H1 (cell line): ENCODE data around the gene BAZ2B. TPM values are rescaled to one million over a fixed set of nuclear protein-coding genes. Genes with fewer than 3 reads are reported as not detected.

Source experiments
- CTCF ChIA-PET: fragments of 300-600 bp; sonication (Branson Sonifier 250); formaldehyde crosslinking; loops from one replicate; lab custom pipeline; 2021; ENCODE audit not compliant: partially characterized antibody; lab: Charles Lee
- POLR2A ChIA-PET: fragments of 300-600 bp; sonication (Branson Sonifier 250); formaldehyde crosslinking; loops from one replicate; lab custom pipeline; 2021; ENCODE audit warnings: inconsistent platforms; ENCODE audit not compliant: partially characterized antibody; lab: Charles Lee
- DNase-seq, 2 experiments: peaks; one replicate each; pipeline versions ENCODE4 v3.0.0 to v3.0.0-alpha.2; 2010 to 2022; ENCODE audit warnings: low spot score in 2 of 2, low read depth in 1 of 2, mixed read lengths in 1 of 2
- FAIRE-seq: peaks from 2 replicates; lab custom pipeline; 2011; peaks lifted over from hg19 to GRCh38; lab: Jason Lieb, UNC
- H2AFZ ChIP-seq: 2 replicates; pipeline ENCODE4 v1.8.1; 2012; ENCODE audit warnings: low read length, inconsistent platforms
- H2AK5ac ChIP-seq: 2 replicates; pipeline ENCODE4 v1.6.1; 2013; ENCODE audit warnings: low read depth, low read length
- H2BK120ac ChIP-seq: replicated peaks from 2 replicates; pipeline ENCODE3; 2013; ENCODE audit warnings: low read depth, low read length, inconsistent platforms
- H2BK12ac ChIP-seq: 2 replicates; pipeline ENCODE4 v1.6.1; 2013; ENCODE audit warnings: low read depth, low read length
- H2BK15ac ChIP-seq: 2 replicates; pipeline ENCODE4 v1.6.1; 2013; ENCODE audit warnings: low read length
- H2BK20ac ChIP-seq: 2 replicates; pipeline ENCODE4 v1.6.1; 2013; ENCODE audit warnings: low read length
- H2BK5ac ChIP-seq: 2 replicates; pipeline ENCODE4 v1.6.1; 2013; ENCODE audit warnings: low read depth, low read length
- H3K14ac ChIP-seq: 2 replicates; pipeline ENCODE4 v1.6.1; 2013; ENCODE audit warnings: inconsistent platforms; ENCODE audit not compliant: insufficient read length
- H3K18ac ChIP-seq: 2 replicates; pipeline ENCODE4 v1.6.1; 2013; ENCODE audit warnings: low read length; ENCODE audit errors: extremely low read depth
- H3K23ac ChIP-seq: 2 replicates; pipeline ENCODE4 v1.6.1; 2013; ENCODE audit warnings: inconsistent platforms; ENCODE audit not compliant: insufficient read length
- H3K23me2 ChIP-seq: 2 replicates; pipeline ENCODE4 v1.6.1; 2013; ENCODE audit warnings: low read depth, low read length
- H3K27ac ChIP-seq: 2 replicates; pipeline ENCODE4 v1.6.1; 2011; ENCODE audit warnings: low read depth, low read length, inconsistent platforms
- H3K27me3 ChIP-seq, 4 experiments: replicated peaks in 1 of 4; 1 replicate in 1 of 4; 2 replicates in 3 of 4; pipeline versions ENCODE4 v1.6.1 to v1.8.1; 2011 to 2013; ENCODE audit warnings: low read length in 3 of 4, mild to moderate bottlenecking in 3 of 4, inconsistent platforms in 2 of 4, mixed read lengths in 2 of 4, moderate library complexity in 1 of 4; ENCODE audit not compliant: control insufficient read depth in 3 of 4, insufficient read depth in 3 of 4; ENCODE audit errors: extremely low read depth in 1 of 4
- H3K36me3 ChIP-seq, 4 experiments: 2 replicates each; pipeline versions ENCODE4 v1.6.1 to v1.8.1; 2011 to 2013; ENCODE audit warnings: mild to moderate bottlenecking in 4 of 4, low read length in 3 of 4, moderate library complexity in 2 of 4, control low read depth in 1 of 4, inconsistent platforms in 1 of 4; ENCODE audit not compliant: insufficient read depth in 4 of 4, control insufficient read depth in 2 of 4
- H3K4ac ChIP-seq: replicated peaks from 2 replicates; pipeline ENCODE3; 2013; ENCODE audit warnings: low read length, low read depth, mixed read lengths, inconsistent platforms; ENCODE audit not compliant: insufficient read length
- H3K4me1 ChIP-seq, 4 experiments: replicated peaks in 1 of 4; 1 replicate in 1 of 4; 2 replicates in 3 of 4; pipeline versions ENCODE4 v1.6.1 to v1.8.1; 2011 to 2013; ENCODE audit warnings: low read length in 3 of 4, inconsistent platforms in 2 of 4, mixed read lengths in 1 of 4; ENCODE audit not compliant: insufficient read depth in 4 of 4, control insufficient read depth in 3 of 4
- H3K4me2 ChIP-seq, 2 experiments: 2 replicates each; pipeline versions ENCODE4 v1.6.1 to v1.8.1; 2011 to 2013; ENCODE audit warnings: low read depth in 2 of 2, low read length in 2 of 2, control low read depth in 1 of 2, inconsistent platforms in 1 of 2, mild to moderate bottlenecking in 1 of 2; ENCODE audit not compliant: insufficient read depth in 1 of 2
- H3K4me3 ChIP-seq, 4 experiments: fragments of 200-600, 300-600 bp in 1 of 4; sonication (generic), shearing (Covaris generic), sonication (Bioruptor Twin) in 1 of 4; 2 replicates each; pipeline versions ENCODE4 v1.5.1 to v1.8.1; 2011 to 2016; ENCODE audit warnings: low read length in 4 of 4, low read depth in 3 of 4, control low read depth in 2 of 4, inconsistent platforms in 2 of 4, mild to moderate bottlenecking in 2 of 4, mixed read lengths in 1 of 4, moderate library complexity in 1 of 4; ENCODE audit not compliant: insufficient read depth in 2 of 4; ENCODE audit errors: extremely low read depth in 1 of 4
- H3K56ac ChIP-seq: replicated peaks from 2 replicates; pipeline ENCODE3; 2013; ENCODE audit warnings: low read depth, mild to moderate bottlenecking, mixed read lengths, low read length, inconsistent platforms; ENCODE audit not compliant: insufficient read length
- H3K79me1 ChIP-seq: 2 replicates; pipeline ENCODE4 v1.6.1; 2013; ENCODE audit warnings: low read depth, low read length, control low read depth
- H3K79me2 ChIP-seq, 2 experiments: 2 replicates each; pipeline versions ENCODE4 v1.6.1 to v1.8.1; 2012 to 2013; ENCODE audit warnings: low read length in 2 of 2, mild to moderate bottlenecking in 2 of 2, inconsistent platforms in 1 of 2; ENCODE audit not compliant: insufficient read depth in 2 of 2, control insufficient read depth in 1 of 2
- H3K9ac ChIP-seq, 4 experiments: replicated peaks in 1 of 4; 1 replicate in 1 of 4; 2 replicates in 3 of 4; pipeline versions ENCODE4 v1.6.1 to v1.8.1; 2011 to 2013; ENCODE audit warnings: low read depth in 3 of 4, low read length in 3 of 4, control low read depth in 2 of 4, mild to moderate bottlenecking in 2 of 4, moderate library complexity in 2 of 4, inconsistent platforms in 1 of 4; ENCODE audit errors: extremely low read depth in 1 of 4
- H3K9me3 ChIP-seq, 2 experiments: 2 replicates each; pipeline versions ENCODE4 v1.6.1 to v1.8.1; 2012 to 2013; ENCODE audit warnings: mild to moderate bottlenecking in 2 of 2, moderate library complexity in 2 of 2, control low read depth in 1 of 2, inconsistent platforms in 1 of 2, low read depth in 1 of 2, low read length in 1 of 2, mixed read lengths in 1 of 2; ENCODE audit not compliant: insufficient read depth in 2 of 2
- H4K20me1 ChIP-seq, 2 experiments: replicated peaks in 1 of 2; 2 replicates each; pipeline versions ENCODE3 to v1.8.1; 2011 to 2013; ENCODE audit warnings: inconsistent platforms in 2 of 2, low read length in 2 of 2, mild to moderate bottlenecking in 1 of 2; ENCODE audit not compliant: insufficient read depth in 2 of 2, control insufficient read depth in 1 of 2
- H4K5ac ChIP-seq: 2 replicates; pipeline ENCODE4 v1.6.1; 2013; ENCODE audit warnings: low read length, low read depth, mixed read lengths, inconsistent platforms; ENCODE audit not compliant: insufficient read length
- H4K8ac ChIP-seq: 2 replicates; pipeline ENCODE4 v1.8.0; 2013; ENCODE audit warnings: mild to moderate bottlenecking, moderate library complexity, low read length, inconsistent platforms; ENCODE audit not compliant: insufficient read depth; ENCODE audit errors: extremely low read depth
- H4K91ac ChIP-seq: replicated peaks from 2 replicates; pipeline ENCODE3; 2013; ENCODE audit warnings: low read length, mixed read lengths, inconsistent platforms; ENCODE audit not compliant: insufficient read length
- CBX5 ChIP-seq: fragments of 300-800, 300-1000 bp; sonication (generic); IDR thresholded peaks from 2 replicates; pipeline ENCODE4 v1.7.1; 2016; ENCODE audit warnings: antibody characterized with exemption, low read length, low read depth
- CHD1 ChIP-seq: IDR thresholded peaks from 2 replicates; pipeline ENCODE4 v1.6.1; 2012; ENCODE audit warnings: low read depth, low read length, improper control_type of control experiment
- GABPA ChIP-seq: IDR thresholded peaks from 2 replicates; pipeline ENCODE4 v1.6.1; 2011; ENCODE audit warnings: mild to moderate bottlenecking, low read length, moderate library complexity, borderline replicate concordance; ENCODE audit not compliant: insufficient read depth
- JUND ChIP-seq: IDR thresholded peaks from 2 replicates; pipeline ENCODE4 v1.6.1; 2011; ENCODE audit warnings: mild to moderate bottlenecking, improper control_type of control experiment, low read length
- MAFK ChIP-seq: IDR thresholded peaks from 2 replicates; pipeline ENCODE4 v1.6.1; 2012; ENCODE audit warnings: low read depth, mild to moderate bottlenecking, improper control_type of control experiment, low read length
- POLR2A ChIP-seq, 2 experiments: IDR thresholded peaks; 1 replicate in 1 of 2; 2 replicates in 1 of 2; pipeline ENCODE4 v1.6.1; 2011; ENCODE audit warnings: low read depth in 2 of 2, low read length in 2 of 2, mild to moderate bottlenecking in 2 of 2; ENCODE audit errors: control extremely low read depth in 1 of 2
- RFX5 ChIP-seq: IDR thresholded peaks from 2 replicates; pipeline ENCODE4 v1.6.1; 2011; ENCODE audit warnings: low read depth, low read length, improper control_type of control experiment, borderline replicate concordance
- SIN3A ChIP-seq, 2 experiments: IDR thresholded peaks in 1 of 2; conservative IDR thresholded peaks in 1 of 2; 2 replicates each; pipeline ENCODE4 v1.6.1; 2011 to 2012; ENCODE audit warnings: low read length in 2 of 2, improper control_type of control experiment in 1 of 2, low read depth in 1 of 2, mild to moderate bottlenecking in 1 of 2
- SP1 ChIP-seq: IDR thresholded peaks from 2 replicates; pipeline ENCODE4 v1.6.1; 2011; ENCODE audit warnings: low read depth, low read length
- SRF ChIP-seq: IDR thresholded peaks from 2 replicates; pipeline ENCODE4 v1.6.1; 2011; ENCODE audit warnings: mild to moderate bottlenecking, low read depth, low read length, moderate library complexity
- TAF1 ChIP-seq: IDR thresholded peaks from 2 replicates; pipeline ENCODE4 v1.6.1; 2011; ENCODE audit warnings: mild to moderate bottlenecking, low read depth, low read length
- TEAD4 ChIP-seq: IDR thresholded peaks from 2 replicates; pipeline ENCODE4 v1.6.1; 2012; ENCODE audit warnings: low read depth, low read length, inconsistent platforms, mixed read lengths
- ZNF274 ChIP-seq: IDR thresholded peaks from 2 replicates; pipeline ENCODE4 v1.7.0; 2012; ENCODE audit warnings: low read length, borderline replicate concordance; ENCODE audit errors: extremely low read depth
- WGBS, 2 experiments: shearing (Covaris generic) in 1 of 2; methylation state at CpG; one replicate each; pipeline versions ENCODE4 v1.1.6 to v1.1.7; 2013 to 2015; ENCODE audit warnings: low lambda C conversion rate in 2 of 2, mixed read lengths in 2 of 2, inconsistent platforms in 1 of 2, low coverage in 1 of 2, missing lambda C conversion rate in 1 of 2; ENCODE audit not compliant: insufficient replicate concordance in 2 of 2, insufficient coverage in 1 of 2, insufficient read length in 1 of 2; ENCODE audit errors: extremely low coverage in 1 of 2, missing lambda C conversion rate in 1 of 2; 5-methylcytosine and 5-hydroxymethylcytosine counted together
- polyA plus RNA-seq, 7 experiments: library from polyadenylated mRNA; depleted of rRNA in 3 of 7; stranded (reverse) in 5 of 7; unstranded in 2 of 7; fragments of >200 nt in 5 of 7; fragments of 200-250 nt in 2 of 7; gene quantifications; 1 replicate in 5 of 7; 2 replicates in 1 of 7; 4 replicates in 1 of 7; pipeline versions ENCODE4 v1.2.1 to v1.2.3, GENCODE V29; 2011 to 2013; ENCODE audit warnings: missing spikeins in 2 of 7, mixed read lengths in 2 of 7
- total RNA-seq: library from RNA; stranded (reverse); fragmentation: NEBNext Ultra II Directional; extraction: Animal tissue kit (Norgen Biotek cat#: 25700); gene quantifications from 2 replicates; pipeline ENCODE4 v1.2.1, GENCODE V29; 2021
- TF ChIP-seq, protein P1 (sequence below): IDR thresholded peaks from 2 replicates; pipeline ENCODE4 v1.6.1; 2012; ENCODE audit warnings: inconsistent platforms

BAZ2B gene
- total and polyA plus RNA-seq, 2 of the 8 experiments (the other 6 are each of a cell fraction or from before 2014, with no cell fraction given): 15.2 to 46.3 TPM

DNA sequence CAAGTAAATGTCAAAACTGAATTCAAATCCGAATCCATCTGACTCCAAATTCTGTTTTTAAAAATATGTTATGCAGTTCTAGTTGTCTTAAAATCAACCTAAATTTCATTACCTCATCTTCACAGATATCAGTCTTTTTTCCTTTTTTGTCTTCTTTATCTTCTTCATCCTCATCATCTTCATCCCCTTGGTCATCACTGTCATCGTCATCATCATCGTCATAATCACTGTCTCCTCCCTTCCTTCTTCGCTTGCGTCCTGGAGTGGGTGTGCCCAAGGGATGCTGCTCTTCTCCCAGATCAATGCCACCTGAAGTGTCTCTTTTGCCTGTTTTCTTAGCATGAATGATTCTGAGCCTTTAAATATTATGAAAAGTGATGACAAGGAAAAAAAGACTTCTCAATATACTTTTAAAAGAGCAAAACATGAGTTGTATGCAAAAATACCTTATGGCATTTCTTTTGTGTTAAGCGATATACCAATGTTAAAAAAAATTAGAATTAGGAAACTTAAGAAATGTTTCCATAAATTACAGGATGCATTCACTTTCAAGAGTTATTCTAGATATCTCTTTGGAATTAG lies 233.8 kb downstream of the BAZ2B start:
- Histone ChIP-seq H3K14ac (no peak overlapping the region), H3K56ac (no peak overlapping the region), H3K4ac (no peak overlapping the region), H3K4me2 (no peak overlapping the region), H3K23me2 (no peaks in the 10 kb centered on the region), H3K9ac (no peak overlapping the region), H4K5ac (no peak overlapping the region), H4K91ac (peak overlapping the region; percentile 11), H3K9me3 (no peaks in the 10 kb centered on the region), H3K4me3 (no peak overlapping the region), H2BK5ac (no peak overlapping the region), H2BK20ac (no peak overlapping the region), H3K4me1 (no peaks in the 10 kb centered on the region), H3K27ac (no peak overlapping the region), H2BK15ac (no peak overlapping the region), H4K20me1 (no peaks in the 10 kb centered on the region), H2BK12ac (no peak overlapping the region), H3K36me3 (peaks cover 0 to 34% (median 10%) of the 10 kb centered on the region in 4 experiments; a peak in 4 of 8 replicates), H3K23ac (no peak overlapping the region), H3K18ac (no peak overlapping the region), H2BK120ac (no peak overlapping the region), H3K79me2 (no peaks in the 10 kb centered on the region), H3K27me3 (no peaks in the 10 kb centered on the region), H4K8ac (no peak overlapping the region), H2AFZ (no peak overlapping the region), H3K79me1 (no peaks in the 10 kb centered on the region), H2AK5ac (no peak overlapping the region)
- WGBS, 2 experiments: 90 to 100% methylated on average over 2 to 6 of the region's 6 CpGs
- ChIA-PET CTCF (no interaction called here), POLR2A (no interaction called here)
- DNase-seq (no peak), FAIRE-seq (no peak)
- TF ChIP-seq TAF1 (no peak), MAFK (no peak), CBX5 (no peak), SIN3A (conservative IDR thresholded peaks at IDR 0.05 in 1 of 2, IDR thresholded peaks at IDR 0.05 in 1 of 2; ENCODE audit: low read depth in 1 of 2, low read length in 2 of 2) (no peak), SP1 (no peak), TEAD4 (no peak), JUND (no peak), GABPA (no peak), CHD1 (no peak), POLR2A (IDR thresholded peaks at IDR 0.05; ENCODE audit: control extremely low read depth in 1 of 2, low read depth in 2 of 2, low read length in 2 of 2) (no peak), SRF (no peak), RFX5 (no peak), ZNF274 (no peak)
- TF ChIP-seq, protein P1, sequence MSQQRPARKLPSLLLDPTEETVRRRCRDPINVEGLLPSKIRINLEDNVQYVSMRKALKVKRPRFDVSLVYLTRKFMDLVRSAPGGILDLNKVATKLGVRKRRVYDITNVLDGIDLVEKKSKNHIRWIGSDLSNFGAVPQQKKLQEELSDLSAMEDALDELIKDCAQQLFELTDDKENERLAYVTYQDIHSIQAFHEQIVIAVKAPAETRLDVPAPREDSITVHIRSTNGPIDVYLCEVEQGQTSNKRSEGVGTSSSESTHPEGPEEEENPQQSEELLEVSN: no peak
